ENCODE results near the gene ENO1.
A peak's percentile ranks its signal among the peaks of the same experiment; 100 is the strongest.

DNA sequence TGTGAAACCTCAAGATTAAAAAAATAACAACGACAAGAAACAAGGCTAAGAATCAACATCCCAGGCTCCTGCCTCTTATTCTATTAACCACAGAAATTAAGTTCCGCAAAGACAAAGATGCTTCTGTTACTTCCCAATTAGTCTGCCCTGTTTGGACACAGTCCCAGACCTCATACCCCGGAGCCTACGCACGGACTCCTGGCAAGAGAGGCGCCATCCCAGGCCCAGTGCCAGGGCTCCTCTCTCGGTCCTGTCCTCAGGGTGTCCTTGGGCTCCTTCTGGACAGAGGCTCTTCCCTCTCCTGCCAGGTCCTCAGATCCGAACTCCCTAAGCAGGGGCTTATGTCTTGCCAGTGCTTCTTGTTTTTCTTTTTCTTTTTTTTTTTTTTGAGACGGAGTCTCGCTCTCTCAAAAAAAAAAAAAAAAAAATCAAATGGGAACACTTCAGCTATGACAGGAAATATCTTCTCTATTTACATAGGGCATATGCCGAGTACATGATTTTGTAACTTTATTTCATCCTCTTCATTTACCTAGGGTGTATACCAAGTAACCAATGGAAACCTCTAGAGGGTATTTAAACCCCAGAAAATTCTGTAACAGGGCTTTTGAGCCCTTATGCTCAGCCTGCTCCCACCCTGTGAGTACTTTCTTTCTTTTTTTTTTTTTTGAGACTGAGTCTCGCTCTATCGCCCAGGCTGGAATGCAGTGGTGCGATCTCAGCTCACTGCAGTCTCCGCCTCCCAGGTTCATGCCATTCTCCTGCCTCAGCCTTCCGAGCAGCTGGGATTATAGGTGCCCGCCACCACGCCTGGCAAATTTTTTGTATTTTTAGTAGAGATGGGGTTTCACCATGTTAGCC lies 11.7 kb upstream of the ENO1 start:
- TF ChIP-seq, protein P1, sequence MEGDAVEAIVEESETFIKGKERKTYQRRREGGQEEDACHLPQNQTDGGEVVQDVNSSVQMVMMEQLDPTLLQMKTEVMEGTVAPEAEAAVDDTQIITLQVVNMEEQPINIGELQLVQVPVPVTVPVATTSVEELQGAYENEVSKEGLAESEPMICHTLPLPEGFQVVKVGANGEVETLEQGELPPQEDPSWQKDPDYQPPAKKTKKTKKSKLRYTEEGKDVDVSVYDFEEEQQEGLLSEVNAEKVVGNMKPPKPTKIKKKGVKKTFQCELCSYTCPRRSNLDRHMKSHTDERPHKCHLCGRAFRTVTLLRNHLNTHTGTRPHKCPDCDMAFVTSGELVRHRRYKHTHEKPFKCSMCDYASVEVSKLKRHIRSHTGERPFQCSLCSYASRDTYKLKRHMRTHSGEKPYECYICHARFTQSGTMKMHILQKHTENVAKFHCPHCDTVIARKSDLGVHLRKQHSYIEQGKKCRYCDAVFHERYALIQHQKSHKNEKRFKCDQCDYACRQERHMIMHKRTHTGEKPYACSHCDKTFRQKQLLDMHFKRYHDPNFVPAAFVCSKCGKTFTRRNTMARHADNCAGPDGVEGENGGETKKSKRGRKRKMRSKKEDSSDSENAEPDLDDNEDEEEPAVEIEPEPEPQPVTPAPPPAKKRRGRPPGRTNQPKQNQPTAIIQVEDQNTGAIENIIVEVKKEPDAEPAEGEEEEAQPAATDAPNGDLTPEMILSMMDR (IDR thresholded peaks at IDR 0.05): no peak
- peak; percentile 74 for TF ChIP-seq POLR2AphosphoS5 (IDR thresholded peaks at IDR 0.05)
- TF ChIP-seq POLR2A (IDR thresholded peaks at IDR 0.05): no peak

Measured in prostate gland (tissue), 2 donors.